Thoracic aorta (tissue), 2 donors: Measurements from ENCODE around the gene HOXC9. TPM values are rescaled to one million over a fixed set of nuclear protein-coding genes. Genes with fewer than 3 reads are reported as not detected.

Experiments used
- ATAC-seq: fragments of 150-250 bp; one replicate; pipeline ENCODE4 v1.8.0; 2017; ENCODE audit warnings: low read depth; ENCODE audit not compliant: insufficient number of reproducible peaks, low FRiP score
- DNase-seq: peaks from one replicate; pipeline ENCODE4 v3.0.0-alpha.2; 2020; ENCODE audit warnings: low spot score
- H3K27ac ChIP-seq, 2 donors: fragments of 200-600 bp; sonication (generic); 1 replicate in 1 of 2; 2 replicates in 1 of 2; pipeline ENCODE4 v1.5.1; 2016; ENCODE audit warnings: mild to moderate bottlenecking in 2 of 2, moderate library complexity in 2 of 2
- H3K27me3 ChIP-seq: fragments of 200-600 bp; sonication (generic); replicated peaks from 2 replicates; pipeline ENCODE4 v1.6.0; 2016; ENCODE audit warnings: mild to moderate bottlenecking; ENCODE audit not compliant: insufficient read depth
- H3K36me3 ChIP-seq: fragments of 200-600 bp; sonication (generic); one replicate; pipeline ENCODE4 v1.5.1; 2016
- H3K4me1 ChIP-seq, 2 donors: fragments of 200-600 bp; sonication (generic); 1 replicate in 1 of 2; 2 replicates in 1 of 2; pipeline versions ENCODE4 v1.5.1 to v1.6.0; 2016; ENCODE audit warnings: low read depth in 2 of 2, mild to moderate bottlenecking in 1 of 2; ENCODE audit not compliant: control insufficient read depth in 1 of 2
- H3K4me3 ChIP-seq: fragments of 200-600 bp; sonication (generic); 2 replicates; pipeline ENCODE4 v1.5.1; 2016; ENCODE audit warnings: mild to moderate bottlenecking
- H3K9me3 ChIP-seq: fragments of 200-600 bp; sonication (generic); 2 replicates; pipeline ENCODE4 v1.5.1; 2016
- total RNA-seq, 2 donors: library from RNA; depleted of rRNA; stranded (reverse); fragments of >200 nt; gene quantifications; one replicate each; pipeline versions ENCODE4 v1.1.0 to v1.2.3, GENCODE V29; 2016
- TF ChIP-seq, protein P1 (sequence below): fragments of 200-600 bp; sonication (generic); IDR thresholded peaks from one replicate; pipeline ENCODE4 v1.5.1; 2019; ENCODE audit warnings: antibody characterized with exemption

Gene HOXC9
- total RNA-seq = not detected

DNA sequence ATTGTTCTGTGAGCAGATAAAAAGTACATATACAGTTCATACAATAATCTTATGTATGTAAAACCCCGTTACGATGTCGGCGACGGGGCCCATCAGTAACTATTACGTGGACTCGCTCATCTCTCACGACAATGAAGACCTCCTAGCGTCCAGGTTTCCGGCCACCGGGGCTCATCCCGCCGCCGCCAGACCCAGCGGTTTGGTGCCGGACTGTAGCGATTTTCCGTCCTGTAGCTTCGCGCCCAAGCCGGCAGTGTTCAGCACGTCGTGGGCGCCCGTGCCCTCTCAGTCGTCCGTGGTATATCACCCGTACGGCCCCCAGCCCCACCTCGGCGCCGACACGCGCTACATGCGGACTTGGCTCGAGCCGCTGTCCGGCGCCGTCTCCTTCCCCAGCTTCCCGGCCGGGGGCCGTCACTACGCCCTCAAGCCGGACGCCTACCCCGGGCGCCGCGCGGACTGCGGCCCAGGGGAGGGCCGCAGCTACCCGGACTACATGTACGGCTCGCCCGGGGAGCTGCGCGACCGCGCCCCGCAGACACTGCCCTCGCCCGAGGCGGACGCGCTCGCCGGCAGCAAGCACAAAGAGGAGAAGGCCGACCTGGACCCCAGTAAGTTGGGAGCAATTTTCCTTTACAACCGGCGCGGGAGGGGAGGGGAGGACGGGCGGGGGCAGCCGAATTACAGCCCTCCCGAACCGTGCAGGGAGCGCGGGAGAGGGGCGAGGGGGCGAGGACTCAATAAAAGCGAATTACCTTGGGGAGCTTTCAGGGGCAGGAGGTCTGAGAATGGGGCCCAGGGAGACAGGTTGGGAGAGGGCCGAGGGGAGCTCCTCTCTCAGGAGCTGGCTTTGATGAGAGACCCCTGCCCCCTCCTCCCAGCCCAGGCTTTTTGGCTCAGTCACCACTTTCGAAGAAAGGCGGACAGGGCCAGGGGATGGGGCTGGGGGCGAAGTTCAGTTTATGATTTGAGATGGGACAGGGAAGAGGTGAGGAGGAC, at the start of gene HOXC9:
Gene HOXC9, plus strand, starts transcription at position 46 of the 999 bp plus-strand sequence. Its CDS starts 28 bp downstream, at position 74.
- ATAC-seq = no peak
- Histone ChIP-seq H3K9me3 (no peaks in the 10 kb centered on the region), H3K27ac (peak within 1 kb of the TSS in 1 of 2 donors; percentile 22), H3K27me3 (peaks cover 25% of the 10 kb centered on the region), H3K36me3 (no peaks in the 10 kb centered on the region), H3K4me3 (peak within 1 kb of the TSS; percentile 66), H3K4me1 (peaks cover 15% of the 10 kb centered on the region in 2 donors)
- TF ChIP-seq, protein P1, sequence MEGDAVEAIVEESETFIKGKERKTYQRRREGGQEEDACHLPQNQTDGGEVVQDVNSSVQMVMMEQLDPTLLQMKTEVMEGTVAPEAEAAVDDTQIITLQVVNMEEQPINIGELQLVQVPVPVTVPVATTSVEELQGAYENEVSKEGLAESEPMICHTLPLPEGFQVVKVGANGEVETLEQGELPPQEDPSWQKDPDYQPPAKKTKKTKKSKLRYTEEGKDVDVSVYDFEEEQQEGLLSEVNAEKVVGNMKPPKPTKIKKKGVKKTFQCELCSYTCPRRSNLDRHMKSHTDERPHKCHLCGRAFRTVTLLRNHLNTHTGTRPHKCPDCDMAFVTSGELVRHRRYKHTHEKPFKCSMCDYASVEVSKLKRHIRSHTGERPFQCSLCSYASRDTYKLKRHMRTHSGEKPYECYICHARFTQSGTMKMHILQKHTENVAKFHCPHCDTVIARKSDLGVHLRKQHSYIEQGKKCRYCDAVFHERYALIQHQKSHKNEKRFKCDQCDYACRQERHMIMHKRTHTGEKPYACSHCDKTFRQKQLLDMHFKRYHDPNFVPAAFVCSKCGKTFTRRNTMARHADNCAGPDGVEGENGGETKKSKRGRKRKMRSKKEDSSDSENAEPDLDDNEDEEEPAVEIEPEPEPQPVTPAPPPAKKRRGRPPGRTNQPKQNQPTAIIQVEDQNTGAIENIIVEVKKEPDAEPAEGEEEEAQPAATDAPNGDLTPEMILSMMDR = no peak
- DNase-seq = no peak

DNA sequence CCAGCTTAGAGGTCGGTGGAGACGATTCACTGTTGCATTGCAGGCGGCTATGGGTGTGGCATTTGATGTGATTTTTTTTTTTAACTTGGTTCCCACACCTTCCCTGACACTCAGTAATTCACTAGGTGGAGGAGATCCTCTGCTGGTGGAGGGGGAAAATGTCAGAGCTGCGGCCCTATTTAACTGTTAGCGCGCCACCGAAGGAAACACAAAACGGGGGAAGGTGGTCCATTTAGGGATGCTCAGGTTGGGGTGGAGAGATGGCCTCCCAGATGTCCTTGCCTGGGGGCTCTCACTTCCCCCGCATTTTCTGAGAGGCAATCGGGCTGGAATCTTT, 49.6 kb upstream of the HOXC9 start:
- H3K4me1 ChIP-seq = peaks cover 0 to 11% of the 10 kb centered on the region in 2 donors
- H3K4me3 ChIP-seq = no peak overlapping the region
- ATAC-seq (no peak), DNase-seq (no peak)
- no peaks in the 10 kb centered on the region for H3K9me3 ChIP-seq
- no peaks in the 10 kb centered on the region for H3K36me3 ChIP-seq
- peaks cover 48% of the 10 kb centered on the region for H3K27me3 ChIP-seq
- H3K27ac ChIP-seq = no peak overlapping the region
- TF ChIP-seq, protein P1 = no peak

DNA sequence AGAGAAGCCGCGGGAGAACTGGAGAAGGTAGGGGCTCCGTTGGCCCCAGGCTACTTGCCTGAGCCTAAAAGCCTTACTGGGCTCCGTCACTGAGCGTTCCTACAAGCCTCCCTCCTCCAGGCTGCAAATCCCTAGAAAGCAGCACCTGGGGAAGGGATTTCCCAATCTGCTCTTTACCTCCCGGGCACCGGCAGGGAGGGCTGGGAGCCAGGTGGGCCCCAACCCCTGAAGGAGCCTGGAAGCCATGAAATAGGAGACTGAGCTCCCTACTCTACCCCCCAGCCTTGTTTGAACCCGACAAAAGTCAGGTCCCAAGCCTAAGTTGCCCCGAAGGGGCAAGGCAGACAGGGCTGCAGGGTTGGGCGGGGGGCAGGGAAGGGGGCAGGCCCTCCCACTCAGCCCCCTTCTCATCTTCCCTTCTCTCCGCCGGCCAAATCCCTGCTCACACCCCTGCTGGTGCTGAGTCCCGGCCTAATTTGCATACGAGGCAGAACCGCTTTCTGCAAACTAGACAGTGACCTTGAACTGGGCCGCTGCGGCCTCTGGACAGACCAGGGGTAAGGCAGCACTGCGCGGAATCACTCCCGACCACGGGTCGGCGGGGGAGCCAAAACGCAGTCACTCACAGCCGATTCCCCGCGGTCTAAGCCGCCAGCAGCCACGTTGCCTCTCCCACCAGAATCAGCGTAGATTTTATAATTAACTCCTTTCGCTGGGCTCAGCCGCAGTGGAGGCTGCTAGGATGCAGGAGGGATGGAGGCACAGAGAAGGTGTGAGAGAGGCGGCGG, 49.0 kb upstream of the HOXC9 start:
- TF ChIP-seq, protein P1 = no peak
- Histone ChIP-seq H3K4me1 (peaks cover 0 to 11% of the 10 kb centered on the region in 2 donors), H3K27ac (no peak overlapping the region), H3K4me3 (no peak overlapping the region), H3K36me3 (no peaks in the 10 kb centered on the region), H3K27me3 (peaks cover 42% of the 10 kb centered on the region), H3K9me3 (no peaks in the 10 kb centered on the region)
- DNase-seq (no peak), ATAC-seq (no peak)

DNA sequence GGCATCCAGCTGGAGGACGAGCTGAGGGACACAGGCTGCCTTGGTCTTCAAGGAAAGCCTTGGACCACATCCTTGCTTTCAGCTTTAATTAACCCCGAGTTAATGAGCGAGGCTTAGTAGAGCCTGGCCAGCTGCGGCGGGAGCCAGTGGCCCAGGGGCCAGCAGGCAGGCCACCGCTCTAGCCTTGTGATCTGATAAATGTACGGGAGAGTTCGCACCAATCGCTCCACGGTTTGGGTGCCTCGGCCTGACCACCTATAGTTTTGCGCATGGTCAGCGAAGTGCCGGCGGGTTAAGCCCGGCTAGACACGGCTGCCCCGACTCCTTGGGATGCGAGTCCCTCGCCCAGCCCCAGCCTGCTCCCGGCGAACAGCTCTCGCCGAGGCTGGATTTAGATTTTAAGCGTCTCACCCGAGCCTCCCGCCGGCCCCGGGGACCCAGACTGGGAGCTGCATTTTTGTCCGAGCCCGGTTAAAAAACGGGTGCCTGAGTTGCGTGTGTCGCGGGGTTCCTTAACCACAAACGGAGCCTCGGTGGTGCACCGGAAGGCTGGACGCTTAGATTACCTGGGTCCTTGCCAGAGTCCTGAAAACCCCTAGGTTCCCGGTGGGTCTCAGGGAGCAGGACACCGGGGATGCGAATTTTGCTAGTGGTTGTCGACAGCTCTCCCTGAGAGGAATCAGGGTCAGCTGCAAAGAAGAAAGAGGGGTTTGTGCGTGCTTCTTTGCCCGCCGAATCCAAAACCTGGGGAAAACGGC, 48.2 kb upstream of the HOXC9 start:
- TF ChIP-seq, protein P1 = no peak
- no peak overlapping the region for H3K4me3 ChIP-seq
- H3K9me3 ChIP-seq = no peaks in the 10 kb centered on the region
- DNase-seq (no peak), ATAC-seq (no peak)
- H3K4me1 ChIP-seq = peaks cover 0 to 11% of the 10 kb centered on the region in 2 donors
- no peaks in the 10 kb centered on the region for H3K36me3 ChIP-seq
- H3K27me3 ChIP-seq = peaks cover 39% of the 10 kb centered on the region
- H3K27ac ChIP-seq = no peak overlapping the region
